Kidney tubule cell (primary cell): Measurements from ENCODE around the gene LNX2.
A peak's percentile ranks its signal among the peaks of the same experiment; 100 is the strongest.

Experiments
- DNase-seq: peaks from one replicate; pipeline ENCODE4 v3.0.0-alpha.2; 2018; ENCODE audit warnings: low spot score

Gene LNX2

DNA sequence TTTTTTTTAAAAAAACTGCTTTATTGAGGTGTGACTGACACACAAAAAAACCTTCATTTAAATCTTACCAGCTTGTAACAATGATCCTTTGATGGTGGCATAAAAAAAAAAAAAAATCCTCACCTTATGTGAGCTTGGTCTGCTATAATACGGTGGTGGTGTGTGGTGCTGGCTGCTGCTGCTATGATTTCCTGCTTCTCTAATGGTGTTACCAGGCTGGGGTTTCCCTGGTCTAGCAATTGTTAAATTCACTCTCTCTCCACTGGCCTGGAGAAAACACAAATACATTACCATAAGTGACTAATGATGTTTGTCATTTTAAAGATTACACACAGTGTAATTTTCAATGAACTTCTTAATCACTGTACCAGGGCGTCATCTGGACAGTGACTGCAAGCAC is 60.6 kb downstream of the LNX2 start:
- DNase-seq: peak; percentile 20

- peak; percentile 29 for DNase-seq
Measured at GRCh38 chr13:27556109-27556508, 64.2 kb downstream of the LNX2 start.

- no peak for DNase-seq
Measured at GRCh38 chr13:27551562-27551961, 68.8 kb downstream of the LNX2 start.

- no peak for DNase-seq
Measured at GRCh38 chr13:27549406-27549981, 70.8 kb downstream of the LNX2 start.

- no peak for DNase-seq
Measured at GRCh38 chr13:27542220-27542619, 78.1 kb downstream of the LNX2 start.

GRCh38 chr13:27541386-27541785 is 78.9 kb downstream of the LNX2 start:
- no peak for DNase-seq

- DNase-seq: no peak
Measured at GRCh38 chr13:27536361-27537101, 83.8 kb downstream of the LNX2 start.

DNA sequence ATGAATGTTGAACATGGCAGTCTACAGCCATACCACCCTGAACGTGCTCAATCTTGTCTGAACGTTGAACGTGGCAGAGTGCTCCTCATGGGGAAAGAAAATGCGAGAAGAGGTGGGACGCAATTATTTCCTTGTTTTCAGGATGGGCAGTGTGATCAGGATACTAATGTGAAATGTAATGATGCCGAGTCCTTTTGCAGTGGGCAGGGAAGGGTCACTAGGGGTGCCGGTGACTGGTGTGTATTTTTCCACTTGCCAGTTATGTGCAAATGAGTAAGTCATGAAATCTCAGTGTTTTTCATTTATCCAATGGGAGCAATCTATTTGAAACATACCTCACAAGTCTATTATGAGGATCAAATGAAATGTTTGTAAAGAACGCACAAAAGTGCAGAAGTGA is 84.8 kb downstream of the LNX2 start:
- DNase-seq: no peak

- no peak for DNase-seq
Measured at GRCh38 chr13:27534981-27535380, 85.3 kb downstream of the LNX2 start.

- no peak for DNase-seq
Measured at GRCh38 chr13:27534108-27534980, 86.0 kb downstream of the LNX2 start.

GRCh38 chr13:27533155-27533643 is 87.1 kb downstream of the LNX2 start:
- peak; percentile 79 for DNase-seq

- no peak for DNase-seq
Measured at GRCh38 chr13:27528908-27529307, 91.4 kb downstream of the LNX2 start.

DNA sequence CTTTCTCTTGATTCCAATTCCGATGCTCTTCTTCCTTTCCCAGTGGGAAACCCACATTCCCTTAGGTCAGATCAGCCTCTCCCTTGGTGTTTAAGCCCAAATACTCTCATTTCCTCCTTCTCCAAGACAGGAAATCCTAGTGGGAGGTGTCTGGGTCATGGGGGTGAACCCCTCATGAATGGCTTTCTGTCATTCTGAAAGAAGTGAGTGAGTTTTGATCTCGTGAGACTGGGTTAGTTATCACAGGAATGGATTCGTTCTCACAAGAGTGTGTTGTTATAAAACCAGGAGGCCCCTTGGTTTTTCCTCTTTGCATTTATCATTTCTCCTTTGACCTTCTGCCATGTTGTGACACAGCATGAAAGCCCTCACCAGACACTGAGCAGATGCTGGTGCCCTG is 93.8 kb downstream of the LNX2 start:
- no peak for DNase-seq

DNA sequence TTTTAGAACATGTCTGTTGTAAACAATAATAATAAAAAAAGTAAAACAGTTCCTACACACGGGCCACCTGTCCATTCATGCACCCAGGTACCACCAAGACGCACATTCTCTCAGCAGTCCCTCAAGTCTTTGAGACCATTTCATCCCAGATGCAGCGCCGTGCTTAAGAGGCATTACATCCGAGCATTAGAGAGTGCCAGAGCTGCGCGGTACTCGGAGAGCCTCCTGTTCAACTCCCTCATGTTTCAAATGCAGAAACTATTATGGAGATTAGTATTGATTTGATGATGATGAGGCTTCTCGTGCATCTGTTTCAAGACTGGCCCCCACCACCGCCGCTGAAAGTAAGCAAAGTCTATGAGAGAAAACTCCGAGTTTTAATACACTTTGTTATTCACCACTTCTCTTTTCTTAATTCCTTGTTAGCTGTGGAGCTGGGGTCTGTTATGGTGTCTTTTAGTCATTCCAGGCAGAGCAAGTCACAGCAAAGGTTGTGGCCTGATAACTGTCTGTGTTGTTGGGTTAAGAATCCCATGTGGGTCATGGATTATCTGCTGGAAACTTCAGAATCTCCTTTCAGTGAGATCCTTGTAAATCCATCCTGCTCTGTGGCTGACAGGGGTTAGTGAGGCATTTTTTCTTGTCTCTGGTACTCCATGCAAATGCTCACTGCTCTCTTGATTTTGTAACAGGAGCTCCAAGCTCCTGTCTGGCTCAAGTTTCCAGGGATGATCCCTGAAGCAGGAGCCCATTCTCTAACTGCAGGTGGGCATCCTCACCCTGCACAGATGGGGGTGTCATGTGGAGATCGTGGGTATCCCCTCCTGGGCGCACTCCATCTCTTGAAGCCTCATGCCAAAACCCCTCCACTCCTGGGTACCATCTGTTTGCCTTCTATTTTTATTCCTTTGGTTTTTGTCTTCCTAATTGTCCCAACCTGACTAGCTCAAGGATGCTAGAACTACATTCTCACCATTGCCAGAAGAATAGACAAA is 95.1 kb downstream of the LNX2 start:
- no peak for DNase-seq

DNA sequence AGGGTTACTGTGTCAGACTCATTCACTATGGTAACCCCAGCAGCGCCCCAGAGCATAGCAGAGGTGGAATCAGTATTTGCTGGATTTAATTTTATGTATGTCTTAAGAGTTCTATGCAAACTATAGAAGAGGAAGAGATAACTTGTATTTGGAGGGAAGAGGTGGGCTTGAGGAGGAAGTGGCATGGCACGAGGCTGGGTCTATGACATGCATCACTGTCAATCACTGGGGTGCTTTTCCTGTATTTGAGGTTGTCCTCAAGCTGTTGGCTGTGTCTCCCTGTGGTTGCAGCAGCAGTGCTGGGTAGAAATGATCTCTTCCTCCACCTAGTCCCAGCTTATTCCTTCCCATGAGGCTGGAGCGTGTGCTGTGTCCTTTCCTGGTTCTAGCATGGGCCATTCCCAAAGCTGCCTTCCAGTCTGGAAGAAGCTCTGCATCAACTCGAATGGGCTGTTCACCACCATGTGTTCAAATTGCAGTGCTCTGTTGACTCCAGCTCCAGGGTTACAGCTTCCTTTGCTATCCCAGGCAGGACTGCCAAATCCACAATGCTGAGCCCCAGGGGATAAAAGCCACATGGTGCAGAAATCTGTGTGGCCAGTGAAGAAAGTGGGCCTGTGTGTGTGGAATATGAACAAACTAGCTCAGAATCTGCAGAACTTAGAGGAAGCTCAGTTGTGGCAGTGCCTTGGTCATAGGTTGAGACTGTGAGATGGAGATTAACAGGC is 96.8 kb downstream of the LNX2 start:
- DNase-seq: no peak

DNA sequence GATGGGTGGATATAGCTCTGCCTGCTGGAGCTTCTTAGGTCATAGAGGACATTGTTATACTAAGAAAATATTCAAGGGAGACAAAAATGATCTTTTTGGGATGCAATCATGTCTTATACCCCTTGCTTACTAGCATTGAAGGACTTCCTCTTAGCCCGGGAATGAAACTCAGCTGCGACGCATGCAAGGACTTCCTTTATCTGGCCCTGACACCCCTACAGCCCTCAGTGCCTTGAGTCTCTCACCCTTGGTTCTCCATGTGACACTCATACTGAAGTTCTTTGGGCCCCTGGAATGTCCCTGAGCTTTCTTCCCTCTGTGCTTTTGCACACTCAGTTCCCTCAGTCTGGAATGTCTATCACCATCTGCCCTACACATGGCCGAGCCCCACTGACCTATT is 97.5 kb downstream of the LNX2 start:
- DNase-seq: no peak

DNA sequence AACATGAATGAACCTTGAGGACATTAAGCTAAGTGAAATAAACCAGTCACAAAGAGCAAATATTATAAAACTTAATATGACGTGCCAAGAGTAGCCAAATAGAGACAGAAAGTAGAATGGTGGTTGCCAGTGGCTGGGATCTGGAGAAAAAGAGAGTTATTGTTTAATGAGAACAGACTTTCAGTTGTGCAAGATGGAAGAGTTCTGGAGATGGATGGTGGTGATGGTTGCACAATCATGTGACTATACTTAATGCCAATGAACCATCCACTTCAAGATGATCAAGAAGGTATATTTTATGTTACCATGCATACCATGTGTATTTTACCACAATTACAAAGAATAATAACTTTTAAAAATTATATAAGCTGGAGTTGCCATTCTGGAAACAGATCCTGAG is 104.2 kb downstream of the LNX2 start:
- DNase-seq: no peak

DNA sequence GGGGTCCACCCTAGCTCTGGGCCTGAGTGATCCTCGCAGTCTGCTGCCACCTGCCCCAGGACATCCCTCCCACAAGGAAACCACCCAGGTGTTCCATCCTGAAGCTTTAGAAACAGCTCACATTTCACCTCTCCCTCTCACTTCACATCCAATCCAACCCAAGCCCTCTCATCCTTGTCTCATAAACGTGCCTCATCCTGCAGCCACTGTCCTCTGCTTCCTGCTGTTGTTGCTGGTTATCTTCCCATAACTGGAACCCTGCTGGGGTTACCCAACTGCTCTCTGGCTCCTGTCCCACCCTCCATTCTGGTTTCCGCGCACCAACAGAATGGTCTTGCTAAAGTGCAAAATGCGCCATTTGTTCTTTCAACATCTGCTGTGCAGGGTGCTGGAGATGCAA is 110.2 kb downstream of the LNX2 start:
- no peak for DNase-seq

DNA sequence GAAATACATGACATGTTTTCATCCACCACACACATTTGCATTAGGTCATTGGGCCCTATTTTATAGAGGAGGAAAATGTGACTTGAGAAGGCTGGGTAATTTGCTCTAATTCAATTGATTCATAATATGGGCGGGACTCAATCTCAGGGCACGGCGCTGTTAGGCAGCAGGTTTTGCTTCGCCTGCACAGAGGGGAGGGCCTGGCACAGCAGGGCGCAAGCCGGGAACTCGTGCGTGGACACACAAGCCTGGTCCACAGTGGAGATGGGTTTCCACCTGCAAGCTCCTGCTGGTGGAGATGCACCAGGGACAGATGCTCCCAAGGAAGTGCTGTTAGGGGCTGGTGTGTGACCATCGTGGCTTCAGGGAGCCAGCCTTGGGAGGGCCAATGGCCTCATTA is 111.5 kb downstream of the LNX2 start:
- DNase-seq: no peak

- no peak for DNase-seq
Measured at GRCh38 chr13:27505792-27506191, 114.5 kb downstream of the LNX2 start.

- DNase-seq: no peak
Measured at GRCh38 chr13:27504868-27505194, 115.5 kb downstream of the LNX2 start.
